GM12891 (cell line): ENCODE measurements around the gene ZBTB16.

ENCODE experiments used
- DNase-seq: peaks from one replicate; pipeline ENCODE4 v3.0.0; 2011; ENCODE audit warnings: low spot score; ENCODE audit not compliant: insufficient read length
- FAIRE-seq: peaks from 2 replicates; lab custom pipeline; 2011; peaks lifted over from hg19 to GRCh38; lab: Jason Lieb, UNC
- PAX5 ChIP-seq: IDR thresholded peaks from 2 replicates; pipeline ENCODE4 v1.6.1; 2011; ENCODE audit warnings: low read length, moderate library complexity, mild to moderate bottlenecking; ENCODE audit not compliant: insufficient read depth, severe bottlenecking
- POLR2A ChIP-seq: IDR thresholded peaks from 2 replicates; pipeline ENCODE4 v1.6.1; 2011; ENCODE audit warnings: low read depth, low read length, control low read depth
- POLR2AphosphoS5 ChIP-seq: IDR thresholded peaks from 2 replicates; pipeline ENCODE4 v1.6.1; 2011; ENCODE audit warnings: low read depth, low read length, control low read depth
- POU2F2 ChIP-seq: IDR thresholded peaks from 2 replicates; pipeline ENCODE4 v1.6.1; 2011; ENCODE audit warnings: low read depth, mild to moderate bottlenecking, control low read depth, low read length, moderate library complexity
- SPI1 ChIP-seq: IDR thresholded peaks from 2 replicates; pipeline ENCODE4 v1.6.1; 2011; ENCODE audit warnings: low read depth, low read length, control low read depth
- TAF1 ChIP-seq: IDR thresholded peaks from 2 replicates; pipeline ENCODE4 v1.6.1; 2011; ENCODE audit warnings: low read depth, low read length, control low read depth

The ZBTB16 gene

DNA sequence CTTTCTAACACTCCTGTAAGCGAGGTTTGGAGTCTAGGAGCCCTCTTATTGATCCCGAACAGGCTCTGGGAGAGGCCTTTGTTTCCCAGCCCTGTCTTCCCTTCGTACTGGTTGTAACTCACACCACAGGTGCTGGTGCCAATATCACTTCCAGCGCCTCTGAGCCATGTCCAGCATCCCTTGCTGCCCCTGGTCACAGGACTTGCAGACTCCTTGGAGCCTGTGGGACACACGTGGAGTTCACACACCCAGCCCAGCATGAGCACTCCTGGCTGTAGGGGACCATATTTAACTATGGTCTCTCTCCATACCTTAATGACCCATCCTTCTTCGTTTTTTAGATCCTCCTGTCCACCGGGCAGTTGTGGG is 2.2 kb downstream of the ZBTB16 start:
- DNase-seq (no peak), FAIRE-seq (no peak)
- TF ChIP-seq PAX5 (no peak), SPI1 (no peak), POLR2AphosphoS5 (no peak), POLR2A (no peak), POU2F2 (no peak), TAF1 (no peak)

DNA sequence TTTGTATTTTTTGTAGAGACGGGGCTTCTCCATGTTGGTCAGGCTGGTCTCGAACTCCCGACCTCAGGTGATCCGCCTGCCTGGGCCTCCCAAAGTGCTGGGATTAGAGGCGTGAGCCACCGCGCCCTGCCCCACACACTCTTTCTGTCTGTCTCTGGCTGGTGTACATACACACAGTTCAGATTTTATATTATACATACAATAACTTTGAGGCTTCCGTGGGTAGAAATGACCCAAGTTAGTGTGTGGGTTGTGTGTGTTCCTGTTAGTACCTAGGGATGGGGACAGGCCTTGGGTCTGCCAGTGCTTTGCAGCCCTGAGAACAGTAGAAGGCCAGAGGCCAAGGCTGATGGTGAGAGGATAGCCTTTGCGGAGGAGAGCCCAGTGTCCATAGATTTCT is 2.8 kb downstream of the ZBTB16 start:
- TF ChIP-seq PAX5 (no peak), POU2F2 (no peak), POLR2AphosphoS5 (no peak), POLR2A (no peak), TAF1 (no peak), SPI1 (no peak)
- DNase-seq: no peak
- FAIRE-seq: no peak

DNA sequence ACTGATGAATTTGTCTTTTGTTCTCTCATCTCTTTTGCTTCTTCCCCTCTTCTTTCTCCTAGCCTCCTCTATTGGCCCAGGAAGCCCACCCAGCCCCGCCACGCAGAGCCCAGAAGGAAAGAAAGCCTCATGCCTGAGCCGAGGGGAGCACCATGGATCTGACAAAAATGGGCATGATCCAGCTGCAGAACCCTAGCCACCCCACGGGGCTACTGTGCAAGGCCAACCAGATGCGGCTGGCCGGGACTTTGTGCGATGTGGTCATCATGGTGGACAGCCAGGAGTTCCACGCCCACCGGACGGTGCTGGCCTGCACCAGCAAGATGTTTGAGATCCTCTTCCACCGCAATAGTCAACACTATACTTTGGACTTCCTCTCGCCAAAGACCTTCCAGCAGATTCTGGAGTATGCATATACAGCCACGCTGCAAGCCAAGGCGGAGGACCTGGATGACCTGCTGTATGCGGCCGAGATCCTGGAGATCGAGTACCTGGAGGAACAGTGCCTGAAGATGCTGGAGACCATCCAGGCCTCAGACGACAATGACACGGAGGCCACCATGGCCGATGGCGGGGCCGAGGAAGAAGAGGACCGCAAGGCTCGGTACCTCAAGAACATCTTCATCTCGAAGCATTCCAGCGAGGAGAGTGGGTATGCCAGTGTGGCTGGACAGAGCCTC is 3.8 kb downstream of the ZBTB16 start:
- no peak for DNase-seq
- no peak for TF ChIP-seq PAX5
- no peak for TF ChIP-seq SPI1
- TF ChIP-seq TAF1: no peak
- TF ChIP-seq POLR2AphosphoS5: no peak
- TF ChIP-seq POU2F2: no peak
- TF ChIP-seq POLR2A: no peak
- no peak for FAIRE-seq

DNA sequence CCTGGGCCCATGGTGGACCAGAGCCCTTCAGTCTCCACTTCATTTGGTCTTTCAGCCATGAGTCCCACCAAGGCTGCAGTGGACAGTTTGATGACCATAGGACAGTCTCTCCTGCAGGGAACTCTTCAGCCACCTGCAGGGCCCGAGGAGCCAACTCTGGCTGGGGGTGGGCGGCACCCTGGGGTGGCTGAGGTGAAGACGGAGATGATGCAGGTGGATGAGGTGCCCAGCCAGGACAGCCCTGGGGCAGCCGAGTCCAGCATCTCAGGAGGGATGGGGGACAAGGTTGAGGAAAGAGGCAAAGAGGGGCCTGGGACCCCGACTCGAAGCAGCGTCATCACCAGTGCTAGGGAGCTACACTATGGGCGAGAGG is 4.3 kb downstream of the ZBTB16 start:
- no peak for TF ChIP-seq TAF1
- no peak for TF ChIP-seq POU2F2
- no peak for TF ChIP-seq SPI1
- TF ChIP-seq POLR2AphosphoS5: no peak
- no peak for FAIRE-seq

DNA sequence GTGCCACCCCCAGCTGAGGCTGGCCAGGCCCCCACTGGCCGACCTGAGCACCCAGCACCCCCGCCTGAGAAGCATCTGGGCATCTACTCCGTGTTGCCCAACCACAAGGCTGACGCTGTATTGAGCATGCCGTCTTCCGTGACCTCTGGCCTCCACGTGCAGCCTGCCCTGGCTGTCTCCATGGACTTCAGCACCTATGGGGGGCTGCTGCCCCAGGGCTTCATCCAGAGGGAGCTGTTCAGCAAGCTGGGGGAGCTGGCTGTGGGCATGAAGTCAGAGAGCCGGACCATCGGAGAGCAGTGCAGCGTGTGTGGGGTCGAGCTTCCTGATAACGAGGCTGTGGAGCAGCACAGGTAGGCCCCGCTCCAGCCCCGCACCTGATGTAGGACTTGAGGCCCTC is 4.7 kb downstream of the ZBTB16 start:
- TF ChIP-seq PAX5: no peak
- TF ChIP-seq POLR2A: no peak
- no peak for TF ChIP-seq POLR2AphosphoS5
- no peak for TF ChIP-seq SPI1
- no peak for TF ChIP-seq TAF1
- no peak for TF ChIP-seq POU2F2
- DNase-seq: no peak
- FAIRE-seq: no peak

More for the DNA sequence above, 4.3 kb downstream of the ZBTB16 start:
- no peak for DNase-seq

DNA sequence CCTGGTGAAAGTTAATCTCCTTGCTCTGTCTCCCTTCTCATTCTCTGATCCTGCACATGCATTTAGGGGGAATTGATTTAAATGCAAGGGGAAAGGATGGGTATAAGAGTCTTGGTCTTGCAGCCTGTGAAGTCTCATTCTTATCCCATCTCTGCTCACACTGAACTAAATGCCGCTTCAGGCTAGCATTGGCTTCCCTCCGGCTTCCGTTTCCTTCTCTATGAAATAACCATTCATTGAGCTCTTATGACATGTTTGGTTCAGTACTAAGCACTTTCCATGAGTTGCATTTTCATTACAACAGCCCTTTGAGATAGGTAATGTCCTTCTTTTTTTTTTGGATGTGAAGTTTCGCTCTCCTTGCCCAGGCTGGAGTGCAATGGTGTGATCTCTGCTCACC is 5.6 kb downstream of the ZBTB16 start:
- FAIRE-seq: no peak
- no peak for DNase-seq
- TF ChIP-seq TAF1: no peak

DNA sequence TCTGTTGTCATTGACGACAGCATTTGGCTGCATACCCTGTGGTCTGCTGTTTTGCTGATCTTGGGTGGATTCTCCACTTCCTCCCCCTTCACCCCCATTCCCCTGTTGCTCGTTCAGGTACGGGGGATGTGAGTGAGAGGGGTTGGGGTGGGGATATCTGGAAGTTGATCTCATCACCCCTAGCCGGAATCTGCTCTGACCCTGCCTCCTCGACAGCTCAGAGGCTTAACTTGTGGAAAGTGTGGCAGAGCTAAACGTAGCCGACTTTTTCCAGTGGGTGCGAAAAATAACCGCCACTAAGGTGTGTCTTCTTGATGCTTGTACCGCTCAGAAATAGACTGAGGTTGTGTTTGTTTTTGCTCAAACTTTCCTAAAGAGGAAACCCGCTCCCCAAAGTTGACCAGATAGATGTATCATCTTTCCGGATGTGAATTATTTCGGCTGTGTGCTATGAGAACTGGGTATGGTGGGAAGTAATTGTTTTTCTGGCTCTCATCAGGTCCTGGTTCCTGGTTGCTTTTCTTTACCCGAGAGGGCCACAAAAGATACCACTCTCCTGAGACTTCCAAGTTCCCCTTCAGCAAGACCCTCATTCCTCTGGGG is 6.6 kb downstream of the ZBTB16 start:
- FAIRE-seq (no peak), DNase-seq (no peak)
- TF ChIP-seq POLR2AphosphoS5: no peak
- no peak for TF ChIP-seq SPI1
- no peak for TF ChIP-seq POU2F2
- TF ChIP-seq TAF1: no peak
- TF ChIP-seq POLR2A: no peak
- no peak for TF ChIP-seq PAX5

DNA sequence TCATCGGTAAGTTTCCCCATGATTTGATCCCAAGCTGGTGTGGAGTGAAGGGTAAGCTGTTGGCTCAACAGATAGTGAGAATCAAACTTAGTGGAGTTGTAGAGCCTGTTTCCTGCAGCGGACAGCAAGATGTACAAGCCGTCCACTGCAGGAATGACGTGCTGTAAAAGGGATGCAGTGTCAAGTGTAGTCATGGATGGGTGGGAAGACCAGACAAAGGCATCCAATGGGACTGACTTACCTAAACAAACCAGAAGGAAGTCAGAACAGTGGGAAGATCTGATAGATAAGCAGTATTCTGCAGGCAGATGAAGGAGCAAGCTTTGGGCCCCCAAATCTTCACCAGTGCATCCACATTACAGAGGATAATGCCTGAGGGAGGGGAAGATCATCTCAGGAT is 8.8 kb downstream of the ZBTB16 start:
- TF ChIP-seq TAF1 (no peak), POLR2A (no peak), PAX5 (no peak), SPI1 (no peak), POLR2AphosphoS5 (no peak), POU2F2 (no peak)
- no peak for FAIRE-seq
- DNase-seq: no peak

DNA sequence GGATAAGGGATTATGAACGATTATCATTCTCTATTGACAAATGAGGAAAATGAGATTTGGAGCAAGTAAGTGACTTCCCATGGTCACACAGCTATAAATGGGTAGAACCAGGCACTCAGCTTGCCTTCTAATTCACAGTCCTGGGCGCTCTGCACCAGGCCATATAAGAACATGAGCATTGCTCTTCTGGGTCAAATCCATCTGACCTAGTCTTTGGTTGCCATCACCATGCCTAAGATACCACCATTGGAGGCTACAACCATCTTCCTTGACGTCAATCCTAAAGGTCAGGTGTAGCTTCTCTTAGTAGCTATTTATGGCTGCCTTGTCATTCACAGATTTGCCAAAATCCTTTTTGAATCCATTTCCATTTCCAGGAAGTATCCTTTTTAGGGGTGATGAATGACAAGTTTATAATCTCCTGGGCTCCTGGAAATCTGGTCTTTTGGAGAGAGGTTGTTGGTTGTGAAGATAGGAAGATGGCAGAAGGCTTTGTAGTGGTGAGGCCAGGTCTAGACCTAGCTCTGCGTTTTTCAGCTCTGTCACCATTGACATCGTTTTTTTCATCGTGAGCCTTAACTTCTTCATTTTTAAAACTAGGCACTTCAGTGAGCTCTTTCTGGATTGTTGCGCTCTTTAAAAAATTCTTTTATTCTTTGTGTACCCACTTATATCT is 11.1 kb downstream of the ZBTB16 start:
- TF ChIP-seq POLR2AphosphoS5 (no peak), PAX5 (no peak), POU2F2 (no peak), SPI1 (no peak), POLR2A (no peak), TAF1 (no peak)
- DNase-seq: no peak
- FAIRE-seq: no peak

DNA sequence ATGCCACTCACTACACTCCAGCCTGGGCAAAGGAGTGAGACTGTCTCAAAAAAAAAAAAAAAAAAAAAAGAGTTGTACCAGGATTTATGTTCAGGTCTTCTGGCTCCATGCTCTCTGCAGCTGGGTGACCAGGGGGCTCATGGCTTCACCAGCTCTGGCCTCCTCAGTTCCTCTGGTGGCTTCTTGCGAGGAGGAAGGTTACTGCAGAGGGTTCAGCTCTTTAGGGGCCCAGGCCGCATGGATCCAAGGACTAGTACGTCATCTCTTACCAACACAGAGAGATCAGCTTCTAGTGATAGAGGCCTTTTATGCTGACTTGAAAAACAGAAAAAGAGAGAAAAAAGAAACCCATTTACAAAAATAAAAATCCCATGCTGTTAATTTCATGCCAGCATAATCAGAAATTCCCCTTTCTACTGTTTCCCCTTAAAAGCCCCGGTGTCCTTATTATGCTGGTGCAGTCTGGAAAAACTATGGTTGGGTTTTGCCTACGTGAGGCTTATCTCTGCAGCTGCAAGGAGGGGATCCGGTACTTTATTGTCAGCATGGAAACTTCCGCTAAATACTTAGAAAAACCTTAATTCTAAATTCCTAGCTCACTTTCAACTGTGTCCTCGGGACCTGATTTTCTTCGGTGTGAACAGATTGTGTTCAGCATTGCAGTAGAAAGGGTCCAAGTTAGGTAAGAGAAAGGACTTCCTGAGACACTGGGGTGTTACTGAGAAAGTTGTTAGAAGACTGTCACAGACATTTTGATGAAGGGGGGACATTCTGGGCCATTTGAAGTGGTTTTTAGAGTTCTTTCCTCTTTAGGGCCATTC is 13.7 kb downstream of the ZBTB16 start:
- no peak for TF ChIP-seq POU2F2
- TF ChIP-seq SPI1: no peak
- TF ChIP-seq POLR2A: no peak
- no peak for TF ChIP-seq TAF1
- TF ChIP-seq PAX5: no peak
- TF ChIP-seq POLR2AphosphoS5: no peak
- DNase-seq (no peak), FAIRE-seq (no peak)
